ENCODE results near the gene SP110. TPM values are rescaled to one million over a fixed set of nuclear protein-coding genes. Genes with fewer than 3 reads are reported as not detected.

The SP110 gene
- total RNA-seq, 4 donors from 2014 or later = 20.3 to 39.6 (median 27.7) TPM

- no peak for TF ChIP-seq CTCF (IDR thresholded peaks at IDR 0.05; ENCODE audit: low read depth)
Observed at GRCh38 chr2:230256733-230257332, 37.0 kb upstream of the SP110 start.

GRCh38 chr2:230254152-230254881 lies 34.5 kb upstream of the SP110 start:
- TF ChIP-seq CTCF (IDR thresholded peaks at IDR 0.05; ENCODE audit: low read depth) = no peak

GRCh38 chr2:230250231-230250630 lies 30.4 kb upstream of the SP110 start:
- no peak for TF ChIP-seq CTCF (IDR thresholded peaks at IDR 0.05; ENCODE audit: low read depth)

GRCh38 chr2:230246206-230246605 lies 26.4 kb upstream of the SP110 start:
- TF ChIP-seq CTCF (IDR thresholded peaks at IDR 0.05; ENCODE audit: low read depth) = no peak

GRCh38 chr2:230244211-230244610 lies 24.4 kb upstream of the SP110 start:
- no peak for TF ChIP-seq CTCF (IDR thresholded peaks at IDR 0.05; ENCODE audit: low read depth)

- TF ChIP-seq CTCF (IDR thresholded peaks at IDR 0.05; ENCODE audit: low read depth) = no peak
Observed at GRCh38 chr2:230234845-230235244, 15.1 kb upstream of the SP110 start.

GRCh38 chr2:230234122-230234722 lies 14.4 kb upstream of the SP110 start:
- no peak for TF ChIP-seq CTCF (IDR thresholded peaks at IDR 0.05; ENCODE audit: low read depth)
